Dermis microvascular lymphatic vessel endothelial cell (primary cell): ENCODE data around the gene MCHR2. TPM values are rescaled to one million over a fixed set of nuclear protein-coding genes. Genes with fewer than 3 reads are reported as not detected.
"Not testable (repeated sequence)": the region's sequence is repeated elsewhere in the genome, so short reads cannot be mapped to it uniquely, and the experiment has no call there.

ENCODE experiments used
- DNase-seq, 2 donors: peaks; one replicate each; pipeline versions ENCODE4 v3.0.0 to v3.0.0-alpha.2; 2010; ENCODE audit warnings: low read depth in 2 of 2
- total RNA-seq: library from RNA; depleted of rRNA; stranded (reverse); fragments of >200 nt; gene quantifications from 2 replicates; pipeline ENCODE4 v1.2.1, GENCODE V29; 2014

The MCHR2 gene, protein sequence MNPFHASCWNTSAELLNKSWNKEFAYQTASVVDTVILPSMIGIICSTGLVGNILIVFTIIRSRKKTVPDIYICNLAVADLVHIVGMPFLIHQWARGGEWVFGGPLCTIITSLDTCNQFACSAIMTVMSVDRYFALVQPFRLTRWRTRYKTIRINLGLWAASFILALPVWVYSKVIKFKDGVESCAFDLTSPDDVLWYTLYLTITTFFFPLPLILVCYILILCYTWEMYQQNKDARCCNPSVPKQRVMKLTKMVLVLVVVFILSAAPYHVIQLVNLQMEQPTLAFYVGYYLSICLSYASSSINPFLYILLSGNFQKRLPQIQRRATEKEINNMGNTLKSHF
- total RNA-seq: not detected in 2 replicates

DNA sequence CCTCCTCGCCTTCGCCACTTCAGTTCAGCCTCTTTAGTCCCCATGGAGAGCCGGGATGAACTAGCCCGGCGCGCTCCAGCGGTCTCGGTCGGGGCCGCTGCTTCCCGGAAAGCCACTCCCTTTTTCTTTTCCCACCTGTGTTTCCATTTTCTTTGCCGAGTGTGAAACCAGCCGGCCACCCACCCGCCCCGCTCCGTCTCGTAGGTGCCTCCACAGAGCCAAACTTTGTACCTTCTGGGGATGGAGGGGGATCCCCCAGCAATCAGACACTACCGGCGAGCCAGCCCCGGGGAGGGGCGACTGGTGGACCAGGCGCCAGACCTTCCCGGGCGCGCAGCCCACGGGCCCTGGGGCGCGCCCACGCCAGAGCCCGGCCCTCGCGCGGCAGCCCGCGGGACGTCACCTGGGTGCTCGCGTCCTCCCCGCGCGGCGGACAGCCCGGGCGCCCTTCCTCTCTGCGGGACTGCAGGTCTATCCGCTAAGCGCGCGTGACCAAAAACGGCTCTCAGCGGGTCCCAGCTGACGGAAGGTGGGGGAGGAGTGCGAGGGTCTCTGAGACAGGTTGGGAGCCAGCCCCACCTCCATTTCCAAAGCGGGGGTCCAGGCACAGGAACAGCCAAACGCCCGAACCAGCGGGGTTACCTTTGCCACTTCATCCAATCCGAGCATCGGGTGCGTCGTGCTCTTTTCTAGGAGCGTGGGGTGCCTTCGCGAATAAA lies at the start of gene MCHR2:
MCHR2 (minus strand) TSS at position 691 of the 719 bp plus-strand sequence. CDS start 38,076 bp downstream, outside the sequence.
- DNase-seq: no peak

DNA sequence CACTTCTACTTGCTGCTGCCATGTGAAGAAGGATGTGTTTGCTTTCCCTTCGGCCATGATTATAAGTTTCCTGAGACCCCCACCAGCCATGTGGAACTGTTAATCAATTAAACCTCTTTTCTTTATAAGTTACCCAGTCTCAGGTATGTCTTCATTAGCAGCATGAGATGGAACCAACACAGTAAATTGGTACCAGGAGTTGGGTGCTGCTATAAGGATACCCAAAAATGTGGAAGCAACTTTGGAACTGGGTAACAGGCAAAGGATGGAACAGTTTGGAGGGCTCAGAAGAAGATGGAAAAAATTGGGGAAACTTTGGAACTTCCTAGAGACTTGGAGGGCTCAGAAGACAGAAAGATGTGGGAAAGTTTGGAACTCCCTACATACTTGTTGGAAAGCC lies 44.5 kb upstream of the MCHR2 start:
- not testable (repeated sequence) for DNase-seq

DNA sequence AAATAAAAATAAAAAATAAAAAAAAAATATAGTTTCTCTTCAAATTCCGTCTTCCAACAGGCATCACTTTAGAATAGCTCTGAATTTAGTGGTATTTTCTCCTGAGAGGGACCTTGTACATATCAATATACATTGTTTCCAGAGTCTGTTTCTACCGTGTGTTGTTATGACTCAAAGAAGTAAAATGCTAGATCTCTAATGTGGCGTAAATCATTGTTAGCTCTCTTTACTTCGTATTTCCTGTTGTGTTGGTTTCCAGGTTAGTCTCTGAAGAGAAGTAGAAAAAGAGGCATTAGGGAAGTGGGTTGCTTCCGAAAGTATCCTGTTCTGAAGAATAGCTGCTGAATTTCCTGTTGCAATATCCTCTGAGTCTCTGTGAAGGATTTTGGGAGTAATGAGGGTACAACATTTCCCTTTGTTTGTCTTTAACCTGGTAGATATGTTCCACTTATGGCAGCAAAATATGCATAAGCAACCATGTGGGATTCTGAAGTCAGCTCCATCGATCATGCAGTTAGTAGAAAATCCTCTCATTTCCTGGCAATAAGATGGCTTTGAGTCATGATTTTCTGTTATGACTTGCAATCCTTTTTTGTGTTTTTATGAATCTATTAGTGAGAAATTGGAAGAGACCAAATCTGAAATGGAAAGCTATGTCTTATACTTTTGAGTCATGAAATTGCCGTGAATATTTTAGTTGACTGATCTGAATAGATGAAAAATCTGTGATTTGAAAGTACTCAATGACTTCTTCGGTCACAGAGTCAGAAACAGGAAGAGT lies 42.0 kb upstream of the MCHR2 start:
- no peak for DNase-seq

DNA sequence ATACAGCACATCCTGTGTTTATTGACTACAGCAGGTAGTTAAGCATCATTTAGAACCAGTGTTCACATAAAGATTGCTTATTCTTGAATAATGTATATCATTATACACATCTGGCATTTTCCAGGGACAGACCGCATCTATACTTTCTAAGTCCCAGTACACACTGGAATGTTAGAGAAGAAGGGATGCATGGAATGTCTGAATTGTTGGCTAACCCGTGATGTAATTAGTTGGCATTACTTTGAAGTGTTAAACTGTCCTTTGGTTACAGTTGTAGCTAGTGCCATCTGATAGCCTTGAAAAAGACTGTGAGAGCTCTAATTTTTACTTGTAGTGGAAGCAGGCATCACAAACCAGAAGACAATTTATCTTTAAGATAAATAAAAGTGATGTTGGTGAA lies 29.8 kb upstream of the MCHR2 start:
- no peak for DNase-seq

DNA sequence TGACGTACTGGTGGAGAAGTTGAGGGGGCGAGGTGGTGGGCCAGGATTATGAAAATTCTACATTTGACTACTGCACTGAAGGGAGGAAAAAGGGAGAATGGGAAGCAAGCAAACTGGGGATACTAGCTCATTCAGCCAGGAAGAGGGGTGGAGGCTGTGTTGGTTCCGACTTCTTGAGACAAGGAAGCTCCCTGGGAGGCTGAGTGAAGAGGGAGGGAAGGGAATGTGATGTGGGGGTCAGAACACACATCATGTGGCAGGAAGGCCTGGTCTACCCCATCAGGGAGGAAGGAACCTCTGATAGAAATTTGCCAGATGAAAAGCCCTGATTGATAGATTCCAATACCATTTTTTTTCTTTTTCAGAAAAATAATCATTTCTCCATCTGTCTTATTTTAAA lies 28.8 kb upstream of the MCHR2 start:
- DNase-seq: no peak

DNA sequence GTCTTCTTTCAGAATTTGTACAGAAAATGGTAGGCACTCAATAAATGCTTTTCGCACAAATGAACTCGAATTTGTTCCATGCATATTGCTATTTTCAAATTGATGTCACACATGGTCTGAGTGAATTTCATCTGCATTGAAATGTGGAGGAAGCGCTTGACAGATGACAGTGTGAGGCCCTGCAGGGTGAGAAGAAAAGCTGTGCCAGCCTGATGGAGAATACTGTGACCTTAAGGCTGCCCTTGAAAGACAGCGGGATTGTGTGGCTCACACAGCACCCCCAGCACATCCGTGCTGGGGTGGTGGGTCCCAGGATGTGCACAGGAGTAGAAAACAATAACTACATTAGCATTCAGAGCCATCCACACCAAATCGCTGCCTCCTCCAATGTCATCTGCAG lies 14.8 kb upstream of the MCHR2 start:
- DNase-seq: no peak

DNA sequence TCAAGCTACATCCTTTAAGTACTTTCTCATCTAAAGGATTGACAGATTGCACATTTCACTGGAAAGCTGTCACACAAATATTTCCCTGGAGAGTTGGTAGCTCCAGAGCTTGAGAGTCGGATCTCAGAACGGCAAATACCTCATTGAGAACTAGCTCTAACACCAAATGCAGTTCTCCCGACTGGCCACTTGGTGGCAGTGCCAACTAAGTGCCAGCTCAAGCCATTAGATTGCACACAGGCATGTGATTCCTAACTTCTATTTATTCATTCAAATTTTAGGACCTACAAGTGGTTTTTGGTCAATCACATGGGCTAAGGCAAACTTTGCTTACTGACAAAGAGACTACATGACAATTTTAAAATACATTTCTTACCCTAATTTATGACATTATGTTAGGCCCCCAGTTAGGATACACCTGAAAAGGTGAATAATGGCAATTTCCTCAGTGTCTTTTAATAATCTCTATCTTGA lies 7.9 kb upstream of the MCHR2 start:
- DNase-seq: peak; percentile 27 to 54

DNA sequence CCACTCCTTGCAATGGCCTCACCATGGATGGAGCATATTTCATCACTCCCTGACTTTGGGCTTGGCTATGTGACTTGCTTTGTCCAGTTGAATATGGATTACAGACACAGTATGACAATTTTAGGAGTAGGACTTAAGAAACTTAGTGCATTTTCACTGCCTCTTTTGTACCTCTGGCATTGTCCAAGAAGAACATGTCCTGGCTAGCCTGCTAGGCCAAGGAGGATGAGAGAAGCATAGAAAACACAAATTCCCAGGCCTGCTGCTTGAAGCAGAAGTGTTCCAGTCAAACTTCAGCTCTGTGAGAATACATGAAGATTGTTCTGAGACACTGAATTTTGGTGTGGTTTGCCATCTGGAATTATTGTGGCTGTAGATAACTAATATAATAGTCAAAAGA lies 3.1 kb upstream of the MCHR2 start:
- no peak for DNase-seq

DNA sequence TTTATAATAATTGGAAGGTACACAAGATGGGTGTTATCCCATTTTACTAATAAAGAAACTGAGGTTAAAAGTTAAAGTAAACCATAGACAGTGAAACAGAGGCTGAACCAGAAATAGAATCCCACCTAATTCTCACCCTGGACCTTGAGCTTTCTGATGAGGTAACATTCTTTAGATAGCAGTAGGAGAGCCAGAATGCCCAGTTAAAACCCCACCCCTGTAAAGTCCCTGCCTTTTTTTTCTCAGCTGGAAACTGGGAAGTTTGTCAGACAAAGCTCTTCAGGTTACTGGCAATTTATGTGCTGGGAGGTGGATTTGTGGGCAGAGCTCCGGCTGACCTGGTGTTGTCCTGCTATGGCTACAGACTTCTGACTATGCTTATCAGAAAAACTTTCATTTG lies 1.9 kb upstream of the MCHR2 start:
- DNase-seq: no peak

DNA sequence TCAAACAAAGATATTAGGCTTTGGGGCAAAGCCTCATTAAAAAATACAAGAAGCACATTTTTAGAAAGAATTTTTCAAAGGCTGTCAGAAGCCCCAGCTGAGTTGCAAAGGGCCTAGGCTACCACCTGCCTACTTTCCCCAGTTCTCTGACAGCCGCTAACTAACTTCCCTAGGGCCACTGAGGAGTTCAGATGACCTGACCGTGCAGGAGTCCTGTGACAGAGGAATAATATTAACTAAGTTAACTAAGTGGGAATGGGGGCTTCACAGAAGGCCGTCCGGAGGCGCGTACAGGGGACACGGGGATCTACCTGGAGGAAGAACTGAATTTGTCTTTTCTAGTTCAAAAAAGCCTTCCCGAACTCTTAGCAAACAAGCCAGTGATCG lies 884 bp downstream of the MCHR2 start:
- DNase-seq: no peak

DNA sequence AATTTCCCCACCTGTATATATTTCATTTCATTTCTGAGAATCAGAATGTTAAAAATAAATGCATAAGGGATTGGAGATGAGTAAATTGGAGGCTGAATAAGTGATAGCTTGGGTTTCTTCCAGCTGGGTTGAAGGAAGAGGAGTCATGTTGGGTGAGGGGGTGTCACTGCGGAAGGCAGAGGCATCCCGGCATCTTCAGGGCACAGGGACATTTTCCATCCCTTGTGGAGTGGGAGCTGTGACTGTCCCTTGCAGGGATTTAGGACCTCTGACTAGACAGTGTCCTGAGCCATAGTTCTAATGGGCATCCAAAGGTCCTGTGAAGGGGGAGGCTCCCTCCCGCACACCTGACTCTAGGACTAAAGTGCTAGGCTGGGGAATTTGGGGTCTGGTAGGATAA lies 2.1 kb downstream of the MCHR2 start:
- no peak for DNase-seq

DNA sequence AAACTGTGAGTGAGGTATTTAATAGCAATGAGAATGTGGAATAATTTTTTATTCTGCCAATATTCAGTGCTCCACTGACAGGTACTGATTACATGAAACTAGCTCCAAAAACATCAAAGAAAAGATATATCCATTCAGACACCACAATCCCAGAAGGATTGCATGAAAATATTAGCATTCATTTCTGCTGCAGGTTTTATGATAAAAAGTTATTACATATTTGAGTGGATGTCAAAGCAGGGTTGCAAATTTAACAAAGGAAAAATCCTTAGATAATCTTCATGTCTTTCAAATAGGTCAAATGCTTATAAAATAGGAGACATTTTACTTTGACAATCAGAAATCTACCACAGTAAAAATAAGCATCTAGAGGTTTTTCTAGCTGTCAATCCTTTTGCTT lies 13.3 kb downstream of the MCHR2 start:
- DNase-seq: no peak

DNA sequence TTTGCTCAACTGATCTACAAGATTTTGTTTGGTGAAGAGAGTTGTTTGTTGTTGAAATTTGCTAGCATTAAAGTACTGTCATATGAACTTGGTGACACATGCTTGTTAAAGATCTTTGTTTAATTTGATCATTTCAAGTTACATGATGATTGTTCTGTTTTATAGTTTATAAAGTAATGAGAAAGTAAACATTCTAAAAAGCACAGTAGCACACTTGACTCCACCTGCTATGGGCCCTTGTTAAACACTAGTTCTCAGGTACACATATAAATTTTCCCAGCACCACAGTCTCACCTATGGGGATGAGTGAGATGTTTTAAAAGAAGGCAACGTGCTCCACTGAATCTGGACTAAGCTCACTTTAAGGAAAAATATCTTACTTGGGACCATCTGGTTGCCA lies 14.1 kb downstream of the MCHR2 start:
- no peak for DNase-seq

DNA sequence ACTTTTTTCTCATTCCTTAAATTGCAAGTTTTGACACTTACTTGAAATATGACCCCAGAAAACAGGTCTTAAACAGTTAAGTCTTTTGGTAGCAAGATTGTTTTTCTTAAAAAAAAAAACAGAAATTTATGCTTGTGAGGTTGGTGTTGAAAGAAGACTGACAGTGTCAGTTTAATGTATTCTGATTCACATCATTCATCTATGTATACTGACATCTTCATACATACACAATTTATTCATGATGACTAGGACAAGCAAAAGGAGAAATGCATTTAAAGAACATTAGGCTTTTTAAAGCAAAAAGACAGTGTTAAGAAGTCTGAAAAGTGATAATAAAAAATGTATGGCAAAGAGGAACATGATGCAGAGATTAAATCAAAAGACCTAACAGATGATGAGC lies 27.0 kb downstream of the MCHR2 start:
- DNase-seq: no peak

DNA sequence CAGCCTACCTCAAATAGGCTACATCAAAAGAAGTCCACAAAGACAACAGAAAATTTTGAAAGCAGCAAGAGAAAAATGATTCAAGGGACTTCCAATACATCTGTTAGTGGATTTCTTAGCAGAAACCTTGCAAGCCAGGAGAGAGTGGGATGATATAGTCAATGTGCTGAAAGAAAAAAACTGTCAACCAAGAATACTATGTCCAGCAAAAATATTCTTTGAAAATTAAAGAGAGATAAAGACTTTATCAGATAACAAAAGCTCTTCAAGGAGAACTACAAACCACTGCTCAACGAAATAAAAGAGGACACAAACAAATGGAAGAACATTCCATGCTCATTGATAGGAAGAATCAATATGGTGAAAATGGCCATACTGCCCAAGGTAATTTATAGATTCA lies 34.0 kb downstream of the MCHR2 start:
- no peak for DNase-seq

DNA sequence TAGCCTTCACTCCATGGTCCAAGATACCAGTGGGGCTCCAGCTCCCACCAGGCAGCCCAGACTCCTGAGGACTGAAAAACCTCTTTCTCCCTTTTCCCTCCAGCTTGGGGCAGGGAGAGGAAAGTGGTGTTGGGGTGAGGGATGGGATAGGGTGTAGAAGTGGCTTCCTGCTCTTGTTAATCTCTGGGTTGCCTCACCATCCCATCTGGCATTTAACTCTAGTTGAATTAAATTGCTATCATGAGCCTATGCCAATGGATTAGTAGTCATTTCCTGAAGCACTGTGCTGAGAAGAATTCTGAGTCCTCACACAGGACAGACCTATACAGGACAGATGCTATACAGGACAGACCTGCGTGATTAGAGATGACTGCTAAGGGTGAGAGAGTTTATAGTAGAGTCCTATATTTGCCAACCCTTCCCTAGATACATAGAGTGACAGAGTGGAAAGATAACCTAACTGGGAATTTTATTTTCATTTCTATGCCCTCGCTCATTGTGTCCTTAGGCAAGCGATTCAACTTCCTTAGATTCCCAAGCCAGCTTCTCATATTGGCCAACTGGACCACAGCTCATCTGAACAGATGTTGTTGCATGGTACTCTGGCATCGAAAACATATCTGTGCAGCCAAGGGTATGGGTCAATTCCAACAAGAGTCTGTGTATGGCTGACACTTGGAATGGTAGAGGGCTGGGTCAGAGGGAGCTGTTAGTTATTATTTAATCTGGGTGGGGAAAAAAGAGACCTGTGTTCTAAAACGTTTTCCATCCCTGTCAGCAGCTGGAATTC lies 42.8 kb downstream of the MCHR2 start:
- DNase-seq: no peak

DNA sequence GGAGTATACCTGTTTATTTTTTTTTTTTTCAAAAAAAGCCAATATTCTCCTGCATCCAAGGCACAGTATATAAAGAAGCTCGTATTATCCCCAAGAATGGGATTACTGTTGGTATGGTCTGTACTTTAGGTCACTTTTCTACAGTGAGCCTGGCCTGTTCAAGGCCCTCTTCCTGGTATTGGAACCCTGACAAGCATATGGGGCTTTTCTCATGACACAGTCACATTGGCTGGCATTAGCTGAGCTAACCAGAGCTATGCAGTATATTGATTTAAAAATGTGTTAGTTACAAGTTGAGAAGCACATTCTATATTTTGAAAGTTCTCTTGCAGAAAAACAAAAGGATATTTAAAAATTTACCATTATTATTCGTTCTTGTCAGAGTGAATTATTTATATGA lies 48.0 kb downstream of the MCHR2 start:
- DNase-seq: no peak

DNA sequence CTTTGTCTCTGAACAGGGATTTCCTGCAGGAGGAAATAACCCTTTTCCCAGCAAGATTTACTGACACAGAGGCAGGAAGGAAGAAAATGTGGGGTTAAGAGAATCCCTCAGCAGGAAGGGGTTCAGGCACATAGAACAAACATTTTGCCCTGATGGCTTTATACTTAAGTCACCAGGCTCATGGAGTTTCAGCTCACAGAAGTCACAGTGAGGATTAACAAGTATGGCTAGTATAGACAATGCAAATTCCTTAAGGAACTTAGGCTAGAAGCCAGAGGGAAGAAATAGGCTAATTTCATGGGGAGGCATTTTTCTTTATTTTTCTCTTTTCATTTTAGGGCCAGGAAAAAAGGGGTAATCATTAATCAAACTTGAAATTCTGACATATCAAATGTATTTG lies 50.2 kb downstream of the MCHR2 start:
- DNase-seq: no peak

DNA sequence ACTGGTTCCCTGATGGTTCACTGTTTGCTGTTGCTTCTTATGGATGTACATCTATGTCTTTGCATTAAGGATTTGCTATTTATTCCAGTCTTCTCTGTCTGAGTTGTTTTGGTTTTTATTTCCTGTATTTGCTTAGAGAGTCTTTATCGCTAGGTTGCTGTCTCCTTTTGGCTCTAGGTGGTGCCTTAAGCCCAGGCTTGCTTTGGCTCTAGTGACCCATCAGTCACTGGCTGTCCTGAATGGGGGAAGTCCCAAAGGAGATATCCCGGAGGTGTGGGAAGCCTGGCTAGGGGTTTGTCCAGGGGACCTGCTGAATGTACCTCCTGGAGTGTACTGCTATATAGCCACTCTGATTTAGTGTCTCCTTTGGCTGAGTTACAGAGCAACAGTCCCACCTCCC lies 53.4 kb downstream of the MCHR2 start:
- DNase-seq: no peak

DNA sequence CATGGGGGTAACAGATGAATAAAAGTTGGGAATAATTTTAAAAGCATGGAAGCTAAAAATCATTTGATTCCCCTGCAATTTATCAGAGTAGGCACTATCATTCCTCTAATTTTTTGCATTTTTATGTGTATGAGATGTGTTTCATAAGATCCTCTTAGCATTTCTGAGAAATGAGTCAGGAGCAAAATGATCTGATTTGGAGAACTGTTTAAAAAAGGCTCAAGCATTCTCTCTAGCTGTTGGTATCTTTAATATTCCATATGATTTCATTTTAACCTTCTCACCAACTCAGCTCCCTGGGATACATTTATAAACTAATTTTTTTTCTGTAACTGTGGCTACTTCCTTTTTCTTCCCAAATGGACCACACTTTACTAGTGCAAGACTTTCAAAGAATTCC lies 60.9 kb downstream of the MCHR2 start:
- no peak for DNase-seq

DNA sequence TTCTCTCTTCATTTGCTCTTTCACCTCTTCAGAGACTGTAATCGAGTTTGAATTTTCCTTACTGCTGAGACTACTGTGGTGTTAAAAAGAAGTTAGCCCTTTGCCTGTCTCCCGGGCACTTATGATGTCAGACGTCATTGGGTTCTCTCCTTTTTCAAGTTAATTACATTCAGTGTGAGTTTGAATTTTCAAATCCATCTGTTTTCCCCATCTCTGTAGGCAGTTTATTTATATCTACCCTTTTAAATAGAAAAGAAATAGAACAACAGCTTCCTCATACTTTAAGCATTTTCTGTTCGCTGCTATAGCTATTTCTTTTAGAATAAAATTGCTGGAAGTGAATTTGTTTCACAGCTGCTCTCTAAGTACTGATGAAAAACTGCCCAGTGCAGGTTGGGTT lies 81.4 kb downstream of the MCHR2 start:
- DNase-seq: no peak
